ENCODE data around the gene SPOCK2.
"Not testable (repeated sequence)": the region's sequence is repeated elsewhere in the genome, so short reads cannot be mapped to it uniquely, and the experiment has no call there.

SPOCK2 gene

GRCh38 chr10:72087969-72088888, at the start of gene SPOCK2:
Gene SPOCK2, minus strand, starts transcription at chr10:72088551. Its CDS starts 223 bp downstream, at chr10:72088328.
- DNase-seq: no peak

- DNase-seq: no peak
These were observed 49.2 kb upstream of the SPOCK2 start for GRCh38 chr10:72137583-72137982.

GRCh38 chr10:72136225-72136624, 47.9 kb upstream of the SPOCK2 start:
- DNase-seq: not testable (repeated sequence)

- DNase-seq: no peak
These were observed 46.7 kb upstream of the SPOCK2 start for GRCh38 chr10:72134785-72135767.

- no peak for DNase-seq
These were observed 45.2 kb upstream of the SPOCK2 start for GRCh38 chr10:72133517-72133916.

- DNase-seq: no peak
These were observed 44.5 kb upstream of the SPOCK2 start for GRCh38 chr10:72132854-72133253.

- no peak for DNase-seq
These were observed 39.2 kb upstream of the SPOCK2 start for GRCh38 chr10:72127571-72127970.

- DNase-seq: no peak
These were observed 38.5 kb upstream of the SPOCK2 start for GRCh38 chr10:72126872-72127232.

GRCh38 chr10:72126184-72126871, 38.0 kb upstream of the SPOCK2 start:
- DNase-seq: no peak

GRCh38 chr10:72124989-72125388, 36.6 kb upstream of the SPOCK2 start:
- DNase-seq: no peak

- no peak for DNase-seq
These were observed 36.0 kb upstream of the SPOCK2 start for GRCh38 chr10:72124381-72124780.

- no peak for DNase-seq
These were observed 35.3 kb upstream of the SPOCK2 start for GRCh38 chr10:72123616-72124015.

GRCh38 chr10:72122221-72122620, 33.9 kb upstream of the SPOCK2 start:
- DNase-seq: no peak

- DNase-seq: no peak
These were observed 33.0 kb upstream of the SPOCK2 start for GRCh38 chr10:72121389-72121788.

GRCh38 chr10:72116372-72116771, 28.0 kb upstream of the SPOCK2 start:
- DNase-seq: no peak

GRCh38 chr10:72114706-72115450, 26.5 kb upstream of the SPOCK2 start:
- DNase-seq: no peak

- no peak for DNase-seq
These were observed 22.5 kb upstream of the SPOCK2 start for GRCh38 chr10:72110673-72111401.

- DNase-seq: no peak
These were observed 21.3 kb upstream of the SPOCK2 start for GRCh38 chr10:72109636-72110157.

GRCh38 chr10:72108830-72109635, 20.7 kb upstream of the SPOCK2 start:
- no peak for DNase-seq

GRCh38 chr10:72108004-72108370, 19.6 kb upstream of the SPOCK2 start:
- not testable (repeated sequence) for DNase-seq
